K562 (cell line): ENCODE measurements around the gene UGP2.

Experiments
- BHLHE40 ChIP-seq: IDR thresholded peaks from 2 replicates; pipeline ENCODE4 v1.6.1; 2011; ENCODE audit warnings: low read length, improper control_type of control experiment
- CTCF ChIP-seq, 3 experiments: IDR thresholded peaks in 2 of 3; conservative IDR thresholded peaks in 1 of 3; 2 replicates each; pipeline ENCODE4 v1.5.1; 2011 to 2012; ENCODE audit warnings: low read length in 3 of 3, mild to moderate bottlenecking in 3 of 3, control low read depth in 2 of 3, improper control_type of control experiment in 1 of 3, inconsistent platforms in 1 of 3, low read depth in 1 of 3, mixed read lengths in 1 of 3, moderate library complexity in 1 of 3; ENCODE audit not compliant: insufficient read depth in 2 of 3
- GTF2F1 ChIP-seq: IDR thresholded peaks from 2 replicates; pipeline ENCODE4 v1.6.1; 2011; ENCODE audit warnings: low read depth, low read length, improper control_type of control experiment
- HDGF ChIP-seq: fragments of 450-650 bp; IDR thresholded peaks from 2 replicates; pipeline ENCODE4 v1.6.1; 2016
- RAD21 ChIP-seq, 2 experiments: fragments of 250-450 bp in 1 of 2; fragments of 450-650 bp in 1 of 2; sonication (Bioruptor Pico) in 1 of 2; formaldehyde crosslinking in 1 of 2; IDR thresholded peaks in 1 of 2; conservative IDR thresholded peaks in 1 of 2; 2 replicates each; pipeline versions ENCODE4 v1.4.0 to v1.8.0; 2020 to 2022; ENCODE audit warnings: mild to moderate bottlenecking in 2 of 2, moderate library complexity in 1 of 2
- SIN3A ChIP-seq, 2 experiments: fragments of 150-350 bp in 1 of 2; IDR thresholded peaks; 2 replicates each; pipeline ENCODE4 v1.6.1; 2011 to 2016; ENCODE audit warnings: borderline replicate concordance in 2 of 2, low read depth in 2 of 2, low read length in 2 of 2, mild to moderate bottlenecking in 2 of 2, moderate library complexity in 2 of 2; ENCODE audit not compliant: control insufficient read depth in 1 of 2
- TCF7L2 ChIP-seq: fragments of 150-350 bp; IDR thresholded peaks from 2 replicates; pipeline ENCODE4 v1.6.1; 2016; ENCODE audit warnings: low read depth, mild to moderate bottlenecking, low read length, moderate library complexity
- U2AF2 ChIP-seq: fragments of 200-400 bp; formaldehyde crosslinking; optimal IDR thresholded peaks from 2 replicates; pipeline ENCODE3; 2017; ENCODE audit warnings: low read depth, mild to moderate bottlenecking, low read length
- ZBTB2 ChIP-seq: fragments of 450-650 bp; IDR thresholded peaks from 2 replicates; pipeline ENCODE4 v1.6.1; 2016; ENCODE audit warnings: antibody characterized with exemption

GRCh38 chr2:63878486-63878885, 36.8 kb downstream of the UGP2 start:
- TF ChIP-seq ZBTB2 (no peak), CTCF (IDR thresholded peaks at IDR 0.05 in 2 of 3, conservative IDR thresholded peaks at IDR 0.05 in 1 of 3; ENCODE audit: insufficient read depth in 2 of 3, low read depth in 1 of 3, low read length in 3 of 3) (no peak), RAD21 (CRISPR knock-in tag; conservative IDR thresholded peaks at IDR 0.05 in 1 of 2, IDR thresholded peaks at IDR 0.05 in 1 of 2) (no peak), U2AF2 (no peak), SIN3A (IDR thresholded peaks at IDR 0.05; ENCODE audit: borderline replicate concordance in 2 of 2, control insufficient read depth in 1 of 2, low read depth in 2 of 2, low read length in 2 of 2) (no peak), BHLHE40 (no peak), GTF2F1 (no peak), TCF7L2 (no peak), HDGF (no peak)
